ENCODE data around the gene ACOX2.

- TF ChIP-seq CTCF (conservative IDR thresholded peaks at IDR 0.05) (no peak), EZH2 (IDR thresholded peaks at IDR 0.05; ENCODE audit: low read depth) (no peak)
Measured at GRCh38 chr3:58471025-58471887, 65.7 kb downstream of the ACOX2 start.
